Measurements from ENCODE around the gene SHB. TPM values are rescaled to one million over a fixed set of nuclear protein-coding genes. Genes with fewer than 3 reads are reported as not detected.

The SHB gene, protein sequence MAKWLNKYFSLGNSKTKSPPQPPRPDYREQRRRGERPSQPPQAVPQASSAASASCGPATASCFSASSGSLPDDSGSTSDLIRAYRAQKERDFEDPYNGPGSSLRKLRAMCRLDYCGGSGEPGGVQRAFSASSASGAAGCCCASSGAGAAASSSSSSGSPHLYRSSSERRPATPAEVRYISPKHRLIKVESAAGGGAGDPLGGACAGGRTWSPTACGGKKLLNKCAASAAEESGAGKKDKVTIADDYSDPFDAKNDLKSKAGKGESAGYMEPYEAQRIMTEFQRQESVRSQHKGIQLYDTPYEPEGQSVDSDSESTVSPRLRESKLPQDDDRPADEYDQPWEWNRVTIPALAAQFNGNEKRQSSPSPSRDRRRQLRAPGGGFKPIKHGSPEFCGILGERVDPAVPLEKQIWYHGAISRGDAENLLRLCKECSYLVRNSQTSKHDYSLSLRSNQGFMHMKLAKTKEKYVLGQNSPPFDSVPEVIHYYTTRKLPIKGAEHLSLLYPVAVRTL
- total RNA-seq = 15.0 TPM
- long read RNA-seq, transcript SHB-201 (6 exons, 2,783 nt) = major isoform, 42 of 46 reads
- long read RNA-seq, partial matches to known transcripts = 3 of 46 reads
- long read RNA-seq, other reads (novel, unspliced or antisense) = 1 of 46 reads

DNA sequence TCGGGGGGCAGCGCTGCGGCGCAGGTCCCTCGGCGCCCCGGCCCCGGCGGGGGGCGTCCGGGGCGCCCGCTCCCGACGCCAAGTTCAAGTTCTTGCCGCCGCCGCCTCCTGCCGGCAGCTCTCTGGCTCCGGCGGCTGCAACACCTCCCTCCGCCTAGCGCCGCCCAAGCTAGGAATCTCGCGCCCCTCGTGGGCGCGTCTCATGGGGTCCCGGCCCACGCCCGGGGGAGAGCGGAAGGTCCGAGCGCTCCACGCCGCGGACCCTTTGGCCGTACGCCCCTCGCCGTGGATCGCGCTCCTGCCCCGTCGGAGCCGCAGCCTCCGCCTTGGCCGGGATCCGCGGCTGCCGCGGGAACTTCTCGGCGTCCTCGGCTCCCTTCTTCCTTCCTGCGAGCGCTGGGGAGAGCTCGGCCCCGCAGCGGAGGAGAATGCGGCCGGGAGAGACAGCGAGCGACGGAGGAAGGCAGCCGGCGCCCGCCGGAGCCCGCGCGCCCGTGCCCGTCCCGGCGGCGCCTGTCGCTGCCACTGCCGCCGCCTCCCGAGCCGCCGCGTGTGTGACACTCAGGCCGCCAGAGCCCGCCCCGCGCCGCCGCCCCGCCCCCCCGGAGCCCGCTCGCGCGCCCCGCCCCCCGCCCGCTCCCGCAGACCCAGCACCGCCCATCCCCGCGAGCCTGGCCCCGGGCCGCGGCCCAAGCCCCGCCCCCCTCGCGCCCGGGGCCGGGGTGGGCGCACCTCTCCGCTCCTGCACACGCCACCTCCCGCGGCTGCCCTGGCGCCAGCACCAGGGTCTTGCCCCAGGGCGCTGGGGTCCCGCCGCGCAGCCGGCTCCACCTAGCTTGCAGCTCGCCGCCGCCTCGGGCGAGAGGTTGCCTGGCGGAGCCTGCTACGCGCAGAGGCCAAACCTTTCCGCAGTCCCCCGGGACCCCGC lies at the start of gene SHB:
SHB (minus strand) TSS at position 527 of the 928 bp plus-strand sequence. CDS start 582 bp downstream, outside the sequence.
- DNase-seq (peak; percentile 92), ATAC-seq (ENCODE audit: poor library complexity) (peak; percentile 84)
- intact Hi-C loops (cut with DNase I) = loop anchor here (5.0 kb wide), 3 partner anchors 37 to 152 kb away; no protein-coding TSS in a partner anchor

DNA sequence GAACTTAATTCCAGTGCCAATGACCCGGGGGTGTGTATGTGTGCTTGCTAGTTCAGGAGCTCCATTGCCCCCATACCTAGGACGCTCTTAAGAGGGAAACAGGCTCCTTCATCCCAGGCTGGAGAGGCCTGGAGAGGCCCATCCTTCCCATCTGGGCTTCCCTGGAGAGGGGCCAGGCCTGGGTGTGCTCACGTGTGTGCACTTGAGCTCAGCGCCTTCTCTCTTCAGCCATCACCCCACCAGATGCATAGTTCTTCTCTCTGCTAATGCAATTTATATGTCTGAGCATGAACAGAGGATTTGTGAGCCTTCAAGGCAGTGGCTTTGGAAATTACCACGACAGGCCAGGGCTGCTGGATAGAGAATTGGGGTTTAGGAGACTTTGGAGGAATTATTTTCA lies 48.6 kb upstream of the SHB start:
- no peak for ATAC-seq (ENCODE audit: poor library complexity)
- intact Hi-C loops (cut with DNase I) = no loop called here
- DNase-seq = no peak

DNA sequence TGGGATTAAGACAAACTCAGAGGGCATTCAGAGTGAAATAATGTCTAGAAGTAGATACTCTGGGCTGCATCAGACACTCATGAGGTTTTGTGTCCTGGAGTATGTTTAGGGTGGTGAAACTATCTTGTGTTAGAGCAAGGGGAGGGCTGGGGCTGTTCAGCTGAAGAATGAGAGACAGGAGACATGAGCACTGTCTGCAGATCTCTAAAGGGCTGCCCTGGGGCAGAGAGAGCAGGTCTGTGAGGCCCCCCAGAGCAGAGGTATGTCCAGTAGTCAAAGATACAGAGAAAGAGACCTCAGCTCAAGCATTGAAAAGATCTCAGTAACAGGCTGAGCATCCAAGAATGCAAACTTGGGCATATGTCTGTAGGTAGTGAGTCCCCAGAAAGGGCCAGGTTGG lies 45.9 kb upstream of the SHB start:
- ATAC-seq (ENCODE audit: poor library complexity) (no peak), DNase-seq (no peak)
- intact Hi-C loops (cut with DNase I) = no loop called here

DNA sequence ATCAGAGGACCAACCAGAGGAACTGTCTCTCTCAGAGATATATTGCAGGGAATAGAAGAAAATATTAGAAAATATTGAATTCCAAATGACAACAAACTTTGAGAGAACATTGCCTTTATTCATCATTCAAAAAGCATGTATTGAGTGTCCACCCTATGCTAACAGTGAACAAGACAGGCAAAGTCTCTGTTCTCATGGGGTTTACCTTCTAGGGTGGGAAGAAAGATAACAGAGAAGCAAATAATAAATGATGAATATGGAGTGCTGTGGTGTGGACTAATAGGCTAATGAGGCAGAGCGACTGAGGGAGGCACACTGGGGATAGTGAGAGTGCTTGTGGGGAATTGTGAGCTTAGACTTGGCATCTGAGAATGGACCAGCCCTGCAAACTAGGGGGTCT lies 43.4 kb upstream of the SHB start:
- intact Hi-C loops (cut with DNase I) = no loop called here
- DNase-seq (no peak), ATAC-seq (ENCODE audit: poor library complexity) (no peak)

DNA sequence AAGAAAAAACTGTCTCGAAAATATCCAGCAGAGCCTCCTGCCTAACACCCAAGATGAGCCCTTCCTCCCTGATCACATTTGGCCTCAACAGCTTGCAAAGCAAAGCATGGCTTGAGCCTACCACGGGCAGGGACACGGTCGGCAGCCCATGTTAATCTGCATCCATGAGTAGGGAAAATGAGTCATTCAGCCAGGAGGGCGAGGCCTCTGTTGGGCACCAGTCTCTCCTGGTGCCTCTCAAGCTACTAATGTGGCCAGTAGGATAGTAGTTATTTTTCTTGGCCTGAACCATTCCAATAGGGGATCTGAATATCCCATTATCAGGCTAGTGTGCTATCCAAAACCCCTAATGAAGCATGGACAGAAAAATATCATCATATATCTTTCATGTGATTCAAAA lies 43.0 kb upstream of the SHB start:
- ATAC-seq (ENCODE audit: poor library complexity) = no peak
- DNase-seq = no peak

DNA sequence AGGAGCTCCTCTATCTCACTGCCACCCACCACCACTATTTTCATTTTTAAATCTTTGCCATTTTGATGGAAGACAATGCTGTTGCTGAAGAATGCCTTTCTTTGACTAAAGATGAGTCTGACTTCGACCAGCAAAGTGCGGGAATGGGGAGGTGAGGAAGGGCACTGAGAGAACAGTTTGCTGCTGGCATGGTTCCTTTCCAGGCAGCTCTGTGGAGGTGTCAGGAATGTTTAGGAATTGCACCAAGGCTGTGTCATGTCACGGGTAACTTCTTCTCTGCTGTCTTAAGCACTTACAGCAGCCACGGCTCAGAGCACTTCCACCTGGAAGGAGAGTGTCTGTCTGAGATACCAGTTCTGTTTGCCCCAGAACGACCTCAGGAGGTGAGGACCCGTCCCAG lies 41.4 kb upstream of the SHB start:
- intact Hi-C loops (cut with DNase I) = no loop called here
- DNase-seq (no peak), ATAC-seq (ENCODE audit: poor library complexity) (no peak)

More for the DNA sequence above, 43.0 kb upstream of the SHB start:
- intact Hi-C loops (cut with DNase I) = no loop called here

DNA sequence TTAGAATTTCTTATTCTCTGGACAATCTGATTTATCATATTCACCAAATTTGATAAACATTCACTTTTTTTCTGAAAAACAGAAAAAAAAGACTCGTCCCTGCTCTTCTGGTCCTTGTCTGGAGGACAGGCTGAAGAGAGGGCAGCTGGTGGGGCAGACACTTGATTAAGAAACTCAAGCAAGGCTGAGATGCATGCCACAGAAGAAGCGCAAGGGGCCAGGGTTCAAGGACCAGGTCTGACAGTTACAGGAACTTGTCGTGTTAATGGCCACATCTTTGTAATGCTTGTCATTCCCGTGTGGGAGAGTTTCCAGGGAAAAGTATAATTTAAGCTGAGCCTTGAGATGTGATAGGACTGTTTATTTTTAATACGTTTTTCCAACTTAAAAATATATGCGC lies 40.6 kb upstream of the SHB start:
- no peak for DNase-seq
- no peak for ATAC-seq (ENCODE audit: poor library complexity)
- intact Hi-C loops (cut with DNase I) = loop anchor here (10.0 kb wide), 1 partner anchor 75 kb away; no protein-coding TSS in a partner anchor

DNA sequence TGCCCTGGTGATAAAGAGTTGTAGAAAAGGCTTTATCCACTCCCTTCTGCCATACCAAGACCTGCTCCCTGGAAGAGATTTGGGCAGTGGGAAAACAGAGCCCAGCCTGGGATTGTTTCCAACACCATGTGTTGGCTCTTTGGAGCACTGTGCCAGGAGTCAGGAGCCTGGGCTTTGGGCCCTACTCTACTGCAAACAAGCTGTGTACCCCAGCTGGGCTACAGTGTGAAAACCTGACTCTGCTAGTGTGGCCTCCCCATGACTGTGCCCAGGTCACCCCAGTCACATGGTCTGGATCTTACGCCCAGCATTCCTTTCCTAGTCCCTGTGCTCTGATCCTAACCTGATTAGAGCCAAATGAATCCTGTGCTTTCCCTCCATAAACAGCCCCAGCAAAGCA lies 39.3 kb upstream of the SHB start:
- intact Hi-C loops (cut with DNase I) = loop anchor here (10.0 kb wide), 1 partner anchor 76 kb away; no protein-coding TSS in a partner anchor
- no peak for ATAC-seq (ENCODE audit: poor library complexity)
- no peak for DNase-seq

DNA sequence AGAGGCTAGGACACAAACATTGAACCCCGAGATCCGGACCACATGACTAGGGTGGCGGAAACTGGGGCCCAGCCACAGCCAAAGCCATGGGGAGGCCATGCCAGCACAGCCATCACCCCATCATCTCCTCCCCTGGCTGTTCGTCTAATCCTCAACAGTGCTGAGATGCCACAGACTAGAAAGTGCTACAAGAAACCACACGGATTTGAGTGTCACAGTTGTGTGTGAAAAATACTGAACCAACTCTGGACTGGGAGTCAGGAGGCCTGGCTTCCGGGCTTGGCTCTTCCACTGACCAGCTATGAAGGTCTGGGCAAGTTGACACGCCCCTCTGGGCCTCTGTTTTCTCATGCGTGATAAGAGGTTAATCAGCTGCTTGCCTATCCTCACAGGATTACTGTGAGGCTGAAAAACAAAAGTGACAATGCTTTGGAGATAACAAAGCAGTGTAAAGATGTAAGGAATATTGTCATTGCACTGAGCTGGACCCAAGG lies 38.8 kb upstream of the SHB start:
- no peak for DNase-seq
- intact Hi-C loops (cut with DNase I) = loop anchor here (10.0 kb wide), 1 partner anchor 77 kb away; no protein-coding TSS in a partner anchor
- no peak for ATAC-seq (ENCODE audit: poor library complexity)

DNA sequence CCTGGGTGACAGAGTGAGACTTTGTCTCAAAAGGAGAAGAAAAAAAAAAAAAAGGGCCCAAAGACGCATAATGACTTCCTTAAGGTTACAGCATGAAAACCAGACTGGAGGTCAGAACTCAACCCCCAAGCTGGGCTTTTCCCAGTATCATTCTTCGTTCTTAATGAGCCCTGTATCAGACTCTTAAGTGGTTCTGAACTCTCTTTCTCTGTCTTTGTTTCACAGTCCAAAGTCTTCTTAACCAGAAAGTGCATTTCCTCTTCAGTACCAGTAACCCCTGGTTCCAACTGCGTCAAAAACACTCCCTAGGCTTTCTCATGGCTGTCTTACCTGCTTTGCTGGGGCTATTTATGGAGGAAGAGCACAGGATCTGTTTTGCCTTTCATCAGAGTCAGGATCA lies 38.4 kb upstream of the SHB start:
- intact Hi-C loops (cut with DNase I) = loop anchor here (10.0 kb wide), 1 partner anchor 77 kb away; no protein-coding TSS in a partner anchor

DNA sequence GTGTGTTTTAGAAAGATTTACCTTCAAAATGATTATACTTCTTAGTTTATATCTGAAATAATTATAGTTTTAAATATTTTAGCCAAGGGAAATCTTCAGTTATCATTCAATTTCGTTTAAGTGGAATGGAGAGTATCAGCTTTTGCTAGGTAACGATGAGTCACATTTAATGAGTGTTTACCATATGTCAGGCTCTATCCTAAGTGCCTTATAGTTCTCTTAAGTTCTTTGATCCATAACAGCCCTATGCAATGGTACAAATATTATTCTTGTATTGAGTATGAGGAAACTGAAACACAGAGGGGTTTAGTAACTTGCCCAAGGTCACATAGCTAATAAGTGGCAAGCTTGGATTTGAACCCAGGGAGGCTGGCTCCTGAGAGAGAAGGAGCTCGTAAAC lies 37.5 kb upstream of the SHB start:
- intact Hi-C loops (cut with DNase I) = loop anchor here (10.0 kb wide), 1 partner anchor 78 kb away; no protein-coding TSS in a partner anchor
- ATAC-seq (ENCODE audit: poor library complexity) (no peak), DNase-seq (no peak)

More for the DNA sequence above, 38.4 kb upstream of the SHB start:
- DNase-seq (no peak), ATAC-seq (ENCODE audit: poor library complexity) (no peak)

DNA sequence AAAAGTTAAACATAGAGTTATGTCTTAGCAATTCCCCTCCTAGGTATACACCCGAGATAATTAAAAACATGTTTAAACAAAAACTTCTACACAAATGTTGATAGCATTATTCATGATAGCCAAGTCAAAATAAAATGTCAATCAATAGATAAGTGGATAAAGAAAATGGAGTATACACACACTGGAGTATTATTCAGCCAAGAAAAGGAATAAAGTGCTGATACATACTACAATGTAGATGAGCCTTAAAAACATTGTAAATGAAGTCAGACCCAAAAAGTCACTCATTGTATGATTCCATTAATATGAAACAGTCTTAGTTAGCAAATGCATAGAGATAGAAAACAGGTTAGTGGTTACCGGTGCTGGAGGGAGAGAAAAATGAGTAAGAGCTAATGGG lies 34.3 kb upstream of the SHB start:
- intact Hi-C loops (cut with DNase I) = loop anchor here (10.0 kb wide), 1 partner anchor 81 kb away; no protein-coding TSS in a partner anchor
- ATAC-seq (ENCODE audit: poor library complexity) = no peak

DNA sequence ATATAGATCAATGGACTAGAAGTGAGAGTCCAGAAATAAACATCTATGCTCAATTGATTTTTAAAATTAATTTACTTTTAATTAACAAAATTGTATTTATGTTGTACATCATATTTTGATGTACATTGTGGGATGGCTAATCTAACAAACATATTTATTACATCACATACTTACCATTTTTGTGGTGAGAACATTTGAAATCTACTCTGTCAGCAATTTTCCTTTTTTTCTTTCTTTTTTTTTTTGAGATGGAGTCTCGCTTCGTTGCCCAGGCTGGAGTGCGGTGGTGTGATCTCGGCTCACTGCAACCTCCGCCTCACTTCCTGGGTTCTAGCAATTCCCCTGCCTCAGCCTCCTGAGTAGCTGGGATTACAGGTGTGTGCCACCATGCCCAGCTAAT lies 32.4 kb upstream of the SHB start:
- no peak for DNase-seq
- intact Hi-C loops (cut with DNase I) = loop anchor here (10.0 kb wide), 1 partner anchor 83 kb away; no protein-coding TSS in a partner anchor
- no peak for ATAC-seq (ENCODE audit: poor library complexity)

More for the DNA sequence above, 34.3 kb upstream of the SHB start:
- DNase-seq = no peak

DNA sequence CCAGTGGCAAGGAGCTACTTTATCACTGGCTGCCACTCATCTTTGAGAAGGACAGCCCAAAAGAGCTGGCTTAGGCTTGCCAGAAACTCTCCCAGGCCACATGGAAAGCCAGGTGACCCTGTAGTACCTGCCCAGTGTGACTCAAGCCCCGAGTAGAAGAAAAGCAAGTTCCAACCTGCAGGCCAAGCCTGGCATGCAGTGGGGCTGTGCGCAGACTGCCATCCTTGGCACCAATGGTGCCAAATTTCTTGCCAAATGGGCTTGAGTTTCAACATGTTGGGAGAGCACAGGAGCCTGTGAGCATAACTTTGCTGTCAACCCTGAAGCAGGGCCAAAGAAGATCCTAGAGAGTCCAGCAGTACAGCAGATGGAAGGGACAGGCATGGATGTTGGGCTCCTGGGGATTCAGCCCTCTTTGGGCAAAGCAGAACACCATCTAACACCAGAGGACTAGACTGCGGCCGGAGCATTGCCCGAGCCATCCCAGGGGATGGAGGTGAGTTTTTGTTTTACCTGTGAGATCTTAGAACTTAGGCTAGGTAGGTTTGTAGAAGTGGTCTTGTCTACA lies 27.3 kb upstream of the SHB start:
- DNase-seq = no peak
- intact Hi-C loops (cut with DNase I) = no loop called here
- no peak for ATAC-seq (ENCODE audit: poor library complexity)

DNA sequence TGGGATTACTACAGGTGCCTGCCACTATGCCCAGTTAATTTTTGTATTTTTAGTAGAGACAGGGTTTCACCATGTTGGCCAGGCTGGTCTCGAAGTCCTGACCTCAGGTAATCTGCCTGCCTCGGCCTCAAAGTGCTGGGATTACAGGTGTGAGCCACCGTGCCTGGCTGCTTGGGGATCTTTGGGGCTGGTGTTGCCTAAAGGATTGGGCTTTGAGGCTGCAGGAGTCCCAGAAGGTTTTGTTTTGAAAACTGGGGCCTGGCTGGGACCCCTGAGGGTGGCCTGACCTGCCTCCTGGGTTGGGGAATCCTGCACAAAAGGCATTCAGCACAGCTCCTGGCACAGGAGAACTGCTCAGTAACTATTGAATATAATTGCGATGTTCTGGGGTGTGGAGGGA lies 25.1 kb upstream of the SHB start:
- intact Hi-C loops (cut with DNase I) = no loop called here
- ATAC-seq (ENCODE audit: poor library complexity) (no peak), DNase-seq (no peak)

DNA sequence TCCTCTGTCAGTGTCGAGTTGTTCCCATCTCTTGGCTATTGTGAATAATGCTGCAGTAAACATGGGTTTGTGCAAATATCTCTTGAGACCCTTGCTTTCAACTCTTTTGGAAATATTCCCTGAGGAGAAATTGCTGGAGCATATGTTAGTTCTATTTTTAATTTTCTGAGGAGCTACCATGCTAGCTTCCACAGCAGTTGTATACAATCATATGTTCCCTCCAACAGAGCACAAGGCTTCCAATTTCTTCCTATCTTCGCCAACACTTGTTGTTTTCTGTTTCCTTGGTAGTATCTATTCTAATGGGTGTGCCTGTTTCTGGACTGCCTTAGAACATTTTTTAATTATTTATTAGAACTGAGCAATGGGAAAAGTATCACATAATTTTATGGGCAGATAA lies 23.6 kb upstream of the SHB start:
- ATAC-seq (ENCODE audit: poor library complexity) (no peak), DNase-seq (no peak)
- intact Hi-C loops (cut with DNase I) = no loop called here

DNA sequence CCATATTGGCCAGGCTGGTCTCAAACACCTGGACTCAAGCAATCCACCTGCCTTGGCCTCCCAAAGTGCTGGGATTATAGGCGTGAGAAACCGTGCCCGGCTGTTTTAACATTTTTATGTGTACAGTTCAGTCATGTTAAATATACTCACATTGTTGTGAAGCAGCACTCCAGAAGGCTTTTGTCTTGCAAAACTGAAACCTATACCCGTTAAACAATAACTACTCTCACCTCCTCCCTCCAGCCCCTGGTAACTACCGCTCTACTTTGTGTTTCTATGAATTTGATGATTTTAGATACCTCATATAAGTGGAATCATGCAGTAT lies 23.1 kb upstream of the SHB start:
- DNase-seq (no peak), ATAC-seq (ENCODE audit: poor library complexity) (no peak)
- intact Hi-C loops (cut with DNase I) = no loop called here
